ENCODE data around the gene SLCO2B1. TPM values are rescaled to one million over a fixed set of nuclear protein-coding genes. Genes with fewer than 3 reads are reported as not detected.
A peak's percentile ranks its signal among the peaks of the same experiment; 100 is the strongest.

SLCO2B1 gene
- total RNA-seq, 1 experiment from 2014 or later: not detected

DNA sequence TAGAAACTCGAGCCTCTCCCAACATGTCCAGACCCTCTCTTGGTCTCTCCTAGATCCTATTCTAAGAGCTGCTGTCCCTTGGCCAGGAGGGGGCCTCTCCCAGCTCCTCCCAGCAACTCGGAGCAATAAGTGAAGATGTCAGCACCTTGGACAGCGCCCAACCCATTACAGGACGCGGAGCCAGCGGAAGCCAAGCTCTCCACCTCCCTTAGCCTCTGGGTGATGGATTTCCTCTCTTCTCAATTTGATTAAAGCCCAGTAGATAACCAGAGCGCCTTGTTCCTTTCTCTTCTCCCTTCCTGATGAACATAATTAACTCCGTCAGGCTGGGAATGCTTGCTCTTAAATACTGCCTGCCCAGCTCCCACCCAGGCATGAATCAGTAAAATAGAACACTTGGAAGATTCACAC is 63.5 kb downstream of the SLCO2B1 start:
- Histone ChIP-seq H3K79me1 (ENCODE audit: insufficient read depth, low read depth, low read length, poor library complexity, severe bottlenecking) (no peaks in the 10 kb centered on the region), H4K5ac (ENCODE audit: insufficient read length, low read depth, low read length) (no peak overlapping the region)
- peak; percentile 70 for TF ChIP-seq CTCF (conservative IDR thresholded peaks at IDR 0.05)

More for the DNA sequence above, 63.5 kb downstream of the SLCO2B1 start:
- Histone ChIP-seq H2BK12ac (ENCODE audit: insufficient read length, low read depth, low read length) (no peak overlapping the region), H3K18ac (ENCODE audit: insufficient read length, low read depth, low read length) (no peak overlapping the region), H3T11ph (ENCODE audit: low read length) (no peak overlapping the region), H2BK15ac (ENCODE audit: low read depth, low read length) (no peak overlapping the region), H2BK5ac (ENCODE audit: insufficient read length, low read length) (no peak overlapping the region), H3K4ac (ENCODE audit: low read depth, low read length) (no peak overlapping the region), H3K9me3 (ENCODE audit: control insufficient read depth, low read depth, low read length) (no peaks in the 10 kb centered on the region), H3K4me2 (ENCODE audit: insufficient read depth, insufficient read length, low read length) (no peak overlapping the region), H3K23me2 (ENCODE audit: insufficient read length, low read depth, low read length, poor library complexity, severe bottlenecking) (no peaks in the 10 kb centered on the region), H4K8ac (replicated peaks; ENCODE audit: insufficient read length, low read depth, low read length) (no peak overlapping the region), H3K4me1 (ENCODE audit: insufficient read depth, low read length) (no peaks in the 10 kb centered on the region), H3K56ac (ENCODE audit: insufficient read length, low read depth, low read length) (no peak overlapping the region), H4K91ac (ENCODE audit: insufficient read length, low read depth, low read length) (no peak overlapping the region), H2AFZ (ENCODE audit: low read length) (no peak overlapping the region), H3K27ac (ENCODE audit: insufficient read length, low read depth, low read length) (no peak overlapping the region), H3K79me2 (ENCODE audit: insufficient read depth, low read length) (no peaks in the 10 kb centered on the region), H3K27me3 (ENCODE audit: insufficient read depth, low read length) (no peaks in the 10 kb centered on the region; the same call in 1 of the 2 replicates), H3K14ac (ENCODE audit: insufficient read depth, low read length) (no peak overlapping the region), H3K9ac (ENCODE audit: extremely low read depth, insufficient read length, low read length) (no peak overlapping the region), H4K20me1 (ENCODE audit: control insufficient read depth, insufficient read depth, insufficient read length) (no peaks in the 10 kb centered on the region), H2AK5ac (ENCODE audit: insufficient read length, low read length) (no peak overlapping the region), H2BK20ac (ENCODE audit: low read depth, low read length, poor library complexity, severe bottlenecking) (no peak overlapping the region), H2BK120ac (ENCODE audit: low read depth, low read length, poor library complexity, severe bottlenecking) (no peak overlapping the region), H3K23ac (ENCODE audit: insufficient read length, low read depth, low read length) (no peak overlapping the region)
- Mint-ChIP-seq H3K27ac (no peak overlapping the region), H3K4me3 (no peak overlapping the region), H3K4me1 (0 out of 4 replicates have a peak, but pooled peaks cover 0 to 3% of the 10 kb centered on the region in 2 experiments), H3K27me3 (ENCODE audit: low read depth) (peaks cover 44% of the 10 kb centered on the region), H3K36me3 (ENCODE audit: insufficient read depth in 1 of 3, low read depth in 3 of 3) (no peaks in the 10 kb centered on the region), H3K9me3 (no peaks in the 10 kb centered on the region)
- DNase-seq: peak; percentile 93
- no CpG with 5 or more reads among the region's 8 CpGs for WGBS (ENCODE audit: extremely low coverage, insufficient read length, low lambda C conversion rate)

Measured in H9 (cell line).